Breast epithelium (tissue), 3 donors: Measurements from ENCODE around the gene ATP13A1.

Source experiments
- CTCF ChIP-seq, 3 donors: fragments of 450-650 bp; IDR thresholded peaks; one replicate each; pipeline ENCODE4 v1.5.1; 2016 to 2017; ENCODE audit warnings: antibody characterized with exemption in 3 of 3, mild to moderate bottlenecking in 3 of 3, moderate library complexity in 3 of 3
- POLR2AphosphoS5 ChIP-seq, 3 donors: sonication (generic); formaldehyde crosslinking; IDR thresholded peaks; one replicate each; pipeline ENCODE4 v1.6.1; 2017; ENCODE audit warnings: antibody characterized with exemption in 3 of 3

GRCh38 chr19:19602136-19602712 is 61.3 kb downstream of the ATP13A1 start:
- TF ChIP-seq POLR2AphosphoS5 (IDR thresholded peaks at IDR 0.05) (no peak), CTCF (IDR thresholded peaks at IDR 0.05) (no peak)
